ENCODE measurements around the gene NPAS2.

The NPAS2 gene

DNA sequence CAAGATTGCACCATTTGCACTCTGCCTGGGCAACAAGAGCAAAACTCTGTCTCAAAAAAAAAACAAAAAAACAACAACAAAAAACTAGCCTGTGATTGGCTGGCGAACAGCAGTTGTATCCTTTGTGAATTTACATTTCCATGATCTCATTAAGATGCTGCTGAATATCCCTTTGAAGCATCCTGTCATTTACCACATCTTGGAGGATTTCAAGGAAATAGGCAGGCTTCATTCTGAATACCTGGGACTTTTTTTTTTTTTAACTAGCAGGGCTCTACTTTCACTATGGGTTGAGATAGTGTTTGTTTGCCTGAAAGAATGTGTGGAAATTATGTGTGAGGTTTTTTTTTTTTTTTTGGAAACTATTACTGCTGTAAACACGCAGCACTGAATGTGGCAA is 132.6 kb downstream of the NPAS2 start:
- DNase-seq, result no peak

DNA sequence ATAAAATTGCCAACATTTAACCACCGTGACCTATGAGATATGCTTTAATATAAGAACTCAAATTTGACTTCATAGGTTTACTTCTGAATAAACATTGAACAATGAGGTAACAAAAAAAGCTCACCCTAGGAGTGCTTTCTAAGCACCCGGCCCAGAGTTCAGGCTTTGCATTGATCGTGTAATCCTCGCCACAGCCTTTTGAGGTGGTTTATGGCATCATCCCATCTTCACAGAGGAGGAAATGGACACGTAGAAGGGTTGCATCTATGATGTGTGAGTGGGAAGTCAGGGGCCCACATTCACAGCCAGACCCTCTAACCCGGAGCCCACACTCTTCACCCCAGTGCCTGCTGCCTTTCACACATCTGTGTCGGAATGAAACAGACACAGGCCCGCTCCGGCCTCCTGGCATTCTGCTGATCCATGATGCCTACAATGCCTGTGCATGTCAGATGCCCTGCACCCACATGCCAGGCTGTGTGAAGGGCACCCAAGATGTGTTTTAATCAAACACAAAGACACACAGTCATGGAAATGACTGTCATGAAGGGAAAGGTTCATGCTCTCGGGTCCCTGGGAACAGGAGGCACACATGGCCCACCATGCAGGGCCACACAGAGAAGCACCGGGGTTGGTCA is 133.6 kb downstream of the NPAS2 start:
- no peak for DNase-seq

DNA sequence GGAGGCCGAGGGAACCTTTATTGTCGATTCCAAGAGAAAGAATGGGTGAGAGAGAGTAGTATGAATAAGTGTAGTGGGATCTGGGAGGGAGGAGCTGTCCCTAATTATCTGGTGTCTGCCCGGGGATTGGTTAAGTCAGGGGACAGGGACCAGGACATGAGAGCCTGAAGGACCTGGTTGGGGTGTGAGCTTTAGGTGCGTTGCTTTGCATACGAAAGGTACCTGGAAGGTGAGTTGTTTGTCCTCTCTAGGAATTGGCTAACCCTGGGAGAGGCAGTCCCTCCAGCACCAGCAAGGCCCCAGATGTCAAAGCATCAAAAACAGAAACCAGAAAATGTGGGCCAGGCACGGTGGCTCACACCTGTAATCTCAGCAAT is 134.1 kb downstream of the NPAS2 start:
- no peak for DNase-seq

DNA sequence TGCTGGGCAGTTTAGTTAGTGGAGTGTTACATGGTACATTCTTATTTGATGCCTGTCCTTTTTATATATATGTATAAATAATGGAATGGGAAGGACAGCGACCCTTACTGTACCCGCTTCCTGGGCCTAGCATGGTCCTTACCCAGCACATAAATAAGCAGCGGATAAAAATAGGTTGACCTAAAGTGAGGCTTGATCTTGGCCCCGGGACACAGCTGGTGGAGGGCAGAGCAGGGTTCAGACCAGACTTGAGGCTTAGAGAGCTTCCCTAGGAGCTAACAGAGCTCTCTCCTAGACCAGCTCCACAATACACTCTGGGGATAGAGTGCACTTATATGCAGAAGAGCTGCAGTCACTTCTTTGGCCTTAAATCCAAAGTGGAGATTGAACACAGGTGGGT is 135.3 kb downstream of the NPAS2 start:
- DNase-seq, result no peak

DNA sequence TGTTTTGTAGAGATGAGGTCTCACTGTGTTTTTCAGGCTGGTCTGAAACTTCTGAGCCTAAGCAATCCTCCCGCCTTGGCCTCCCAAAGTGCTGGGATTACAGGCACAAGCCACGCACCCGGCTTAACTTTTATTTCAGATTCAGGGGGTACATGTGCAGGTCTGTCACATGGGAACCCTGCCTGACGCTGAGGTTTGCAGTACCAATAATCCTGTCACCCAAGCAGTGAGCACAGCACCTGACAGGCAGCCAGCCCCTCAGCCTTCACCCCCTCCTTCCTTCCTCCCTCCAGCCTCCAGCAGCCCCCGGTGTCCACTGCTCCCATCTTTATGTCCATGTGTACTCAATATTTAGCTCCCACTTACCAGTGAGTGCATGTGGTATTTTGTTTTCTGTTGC is 136.1 kb downstream of the NPAS2 start:
- DNase-seq, result no peak

DNA sequence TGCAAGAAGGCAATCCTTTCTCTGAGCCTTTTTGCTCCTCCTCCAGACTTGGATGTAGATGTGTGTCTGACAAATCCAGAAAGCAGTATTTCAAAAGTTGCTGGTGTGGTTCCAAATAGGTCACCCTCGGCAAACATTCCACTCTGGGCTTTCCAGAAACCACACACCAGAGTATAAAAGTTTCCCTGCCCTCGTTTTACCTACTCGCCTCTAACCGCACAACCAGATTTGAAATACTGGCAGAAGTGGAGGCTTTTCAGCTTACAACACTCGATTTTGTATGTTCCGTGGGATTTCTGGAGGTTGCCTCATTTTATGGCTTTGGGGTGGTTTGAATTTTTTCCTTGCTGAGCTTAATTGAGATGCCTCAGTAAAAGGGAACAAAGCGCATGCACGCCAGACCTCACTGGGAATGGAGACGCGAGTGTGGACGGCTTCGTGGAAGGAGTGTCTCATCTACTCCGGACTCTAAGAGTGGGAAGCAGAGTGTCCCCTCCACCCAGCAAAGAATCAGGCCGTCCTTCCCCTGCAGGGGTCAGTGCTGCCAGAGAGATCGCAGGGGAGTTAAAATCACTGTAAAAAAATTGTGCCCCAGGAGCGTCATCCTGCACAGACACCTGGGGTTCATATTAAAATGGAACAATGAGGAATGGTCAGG is 138.2 kb downstream of the NPAS2 start:
- no peak for DNase-seq

DNA sequence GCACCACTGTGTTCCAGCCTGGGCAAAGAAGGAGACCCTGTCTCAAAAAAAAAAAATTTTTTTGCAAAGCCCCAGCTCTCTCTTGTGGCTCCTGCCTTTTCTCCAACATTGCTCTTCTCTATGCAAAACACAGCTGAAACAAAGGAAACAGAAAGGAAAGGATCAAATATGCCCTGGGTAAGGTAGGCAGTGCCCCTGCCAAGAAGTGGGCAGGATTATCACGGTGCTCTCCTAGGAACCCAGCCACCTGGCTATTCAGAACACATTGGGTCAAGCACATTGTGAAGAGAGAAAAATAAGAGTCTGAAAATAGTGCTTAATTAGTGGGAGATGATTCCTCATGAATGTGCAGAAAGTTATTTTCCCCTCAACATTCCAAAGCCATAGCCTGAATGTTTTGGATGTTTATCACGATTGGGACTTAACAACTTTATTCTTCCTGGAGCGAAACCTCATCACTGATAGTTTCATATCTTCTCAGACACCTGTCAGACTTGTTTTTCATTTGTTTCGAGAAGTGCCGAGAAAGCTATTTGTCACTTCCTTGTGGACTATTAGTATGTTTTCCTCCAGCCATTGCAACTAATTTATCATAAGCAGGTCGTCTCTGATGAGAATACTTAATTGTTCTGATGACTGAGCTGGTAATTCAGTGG is 139.4 kb downstream of the NPAS2 start:
- DNase-seq, result peak in 1 of 2 experiments; percentile 36

DNA sequence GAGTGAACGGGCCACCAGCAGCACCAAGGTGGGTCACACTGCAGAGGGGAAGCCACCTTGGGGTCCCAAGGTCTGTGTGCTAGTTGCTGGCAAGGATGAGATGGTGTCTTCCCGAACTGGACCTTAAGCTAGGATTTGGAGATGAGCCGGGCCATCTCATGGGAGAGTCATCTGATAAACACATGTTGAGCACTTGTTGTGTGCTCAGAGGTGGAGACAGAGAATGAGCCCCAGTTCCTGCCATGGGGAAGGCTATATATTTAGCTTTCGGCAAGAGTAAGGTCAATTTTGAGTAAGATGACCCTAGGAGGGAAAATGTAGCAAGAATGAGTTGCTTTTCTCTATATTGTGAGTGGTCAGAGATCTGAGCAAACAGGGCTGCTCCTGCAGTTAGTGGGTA is 140.7 kb downstream of the NPAS2 start:
- no peak for DNase-seq

DNA sequence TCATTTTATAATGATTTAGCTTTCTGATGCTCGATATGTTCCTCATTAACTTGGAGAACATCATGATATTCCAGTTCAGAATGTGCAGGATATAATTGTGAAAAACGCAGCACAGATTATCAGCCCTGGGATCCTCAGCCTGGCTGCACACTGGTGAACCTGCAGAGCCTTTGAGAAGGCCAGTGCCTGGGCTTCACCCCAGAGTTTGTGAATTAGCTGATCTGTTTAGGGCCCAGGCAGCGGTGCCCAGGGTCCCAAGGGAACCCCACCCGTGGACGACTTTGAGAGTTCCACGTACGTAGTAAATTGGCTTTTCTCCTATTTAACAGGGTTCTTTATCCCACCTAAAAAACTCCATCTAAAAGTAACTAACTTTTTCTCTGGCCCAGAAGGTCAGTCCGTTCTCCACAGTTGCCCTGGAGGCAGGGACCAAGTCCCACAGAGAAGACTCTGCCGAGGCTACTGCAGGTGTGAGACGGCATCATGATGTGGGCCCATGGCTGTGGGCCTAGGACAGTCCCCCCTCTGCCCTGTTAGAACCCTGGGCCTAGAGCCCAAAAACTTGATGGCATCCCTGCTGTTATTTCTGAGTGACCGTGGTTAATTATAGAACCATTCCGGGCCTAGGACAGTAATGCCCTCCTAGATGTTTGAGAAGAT is 142.6 kb downstream of the NPAS2 start:
- DNase-seq, result no peak

DNA sequence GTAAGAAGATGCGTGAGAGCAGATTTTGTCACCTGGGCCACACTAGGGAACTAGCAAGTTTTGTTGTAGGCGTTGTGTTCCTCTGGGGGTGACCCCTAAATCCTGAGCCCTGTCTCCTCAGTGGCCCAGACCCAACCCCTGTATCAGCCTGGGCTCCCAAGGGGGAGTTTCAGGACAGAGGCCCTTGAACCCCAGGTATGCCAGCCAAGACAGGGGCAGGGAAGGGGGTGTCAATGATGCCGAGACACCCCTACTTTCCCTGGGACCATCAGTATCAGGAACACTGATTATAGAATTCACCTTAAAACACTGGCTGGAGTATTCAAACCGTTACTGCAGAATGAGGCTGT is 143.1 kb downstream of the NPAS2 start:
- no peak for DNase-seq

DNA sequence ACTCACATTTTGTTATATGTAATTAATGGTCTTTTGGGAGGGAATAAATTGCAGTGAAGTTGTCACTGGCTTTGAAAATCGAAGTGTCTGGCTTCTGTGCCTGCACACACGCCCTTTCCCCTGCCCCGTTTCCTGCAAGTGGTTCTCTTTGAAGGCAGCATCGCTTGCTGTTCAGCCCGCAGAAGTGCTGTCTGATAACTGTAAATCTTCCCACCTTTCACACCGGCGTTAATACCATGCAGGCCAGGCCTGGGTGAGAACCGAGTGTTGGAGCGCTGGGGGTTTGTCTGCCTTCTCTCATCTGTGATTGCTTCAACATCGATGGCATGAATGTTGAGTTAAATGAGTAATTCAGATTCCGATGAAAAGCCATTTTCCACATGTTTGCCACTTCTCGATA is 144.3 kb downstream of the NPAS2 start:
- no peak for DNase-seq

DNA sequence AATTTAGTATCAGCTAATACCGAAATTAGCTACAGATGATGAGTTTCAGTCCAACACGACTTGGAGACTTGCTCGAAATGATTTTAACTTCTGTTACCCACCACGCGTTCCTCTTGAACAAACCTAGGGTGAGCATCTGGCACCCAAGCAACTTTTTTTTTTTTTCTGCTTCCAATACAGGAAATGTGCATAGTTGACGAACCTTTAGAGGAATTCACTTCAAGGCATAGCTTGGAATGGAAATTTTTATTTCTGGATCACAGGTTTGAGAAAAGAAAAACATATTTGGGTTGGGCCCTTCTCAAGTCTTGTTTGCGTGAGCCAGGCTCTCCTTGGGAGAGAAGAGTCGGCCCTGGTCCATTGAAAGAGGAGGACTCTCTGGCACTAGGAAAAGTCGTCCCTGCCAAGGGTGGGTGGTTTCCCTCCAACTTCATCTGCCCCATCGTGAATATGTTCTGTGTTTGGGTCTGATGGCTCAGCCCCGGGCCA is 144.8 kb downstream of the NPAS2 start:
- DNase-seq, result no peak

DNA sequence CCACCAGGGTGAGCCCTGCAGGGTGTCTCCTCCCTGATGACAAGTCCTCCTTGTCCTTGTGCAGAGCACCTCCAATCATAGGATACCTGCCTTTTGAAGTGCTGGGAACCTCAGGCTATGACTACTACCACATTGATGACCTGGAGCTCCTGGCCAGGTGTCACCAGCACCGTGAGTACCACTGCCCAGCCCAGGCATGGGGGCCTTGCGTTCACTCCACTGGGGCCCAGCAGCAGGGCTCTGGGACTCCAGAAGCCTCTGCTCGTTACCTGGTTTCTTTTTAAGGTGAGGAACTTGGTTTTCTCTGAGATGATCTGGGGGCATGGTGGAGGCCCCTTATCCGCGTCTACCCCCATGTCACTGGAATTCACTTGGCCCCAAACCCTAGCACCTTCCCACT is 145.7 kb downstream of the NPAS2 start:
- no peak for DNase-seq

DNA sequence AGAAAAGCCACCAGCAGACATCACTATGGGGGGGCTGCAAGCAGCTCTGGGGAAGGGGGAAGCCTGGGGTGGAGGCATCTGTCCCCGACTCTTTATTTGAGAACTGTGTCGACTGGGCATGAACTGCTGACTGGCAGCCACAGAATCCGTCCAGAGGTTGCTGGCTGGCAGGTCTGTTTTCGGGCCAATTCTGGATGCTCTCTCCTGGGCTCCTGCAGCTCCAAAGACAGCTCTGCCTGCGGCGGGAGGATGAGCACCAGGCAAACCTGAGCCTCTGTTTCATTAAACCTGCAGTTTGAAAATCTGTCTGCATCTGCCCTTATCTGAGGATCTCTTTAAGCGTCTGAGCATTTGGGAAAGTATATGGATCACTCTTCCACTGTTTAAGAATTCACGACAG is 147.8 kb downstream of the NPAS2 start:
- no peak for DNase-seq

DNA sequence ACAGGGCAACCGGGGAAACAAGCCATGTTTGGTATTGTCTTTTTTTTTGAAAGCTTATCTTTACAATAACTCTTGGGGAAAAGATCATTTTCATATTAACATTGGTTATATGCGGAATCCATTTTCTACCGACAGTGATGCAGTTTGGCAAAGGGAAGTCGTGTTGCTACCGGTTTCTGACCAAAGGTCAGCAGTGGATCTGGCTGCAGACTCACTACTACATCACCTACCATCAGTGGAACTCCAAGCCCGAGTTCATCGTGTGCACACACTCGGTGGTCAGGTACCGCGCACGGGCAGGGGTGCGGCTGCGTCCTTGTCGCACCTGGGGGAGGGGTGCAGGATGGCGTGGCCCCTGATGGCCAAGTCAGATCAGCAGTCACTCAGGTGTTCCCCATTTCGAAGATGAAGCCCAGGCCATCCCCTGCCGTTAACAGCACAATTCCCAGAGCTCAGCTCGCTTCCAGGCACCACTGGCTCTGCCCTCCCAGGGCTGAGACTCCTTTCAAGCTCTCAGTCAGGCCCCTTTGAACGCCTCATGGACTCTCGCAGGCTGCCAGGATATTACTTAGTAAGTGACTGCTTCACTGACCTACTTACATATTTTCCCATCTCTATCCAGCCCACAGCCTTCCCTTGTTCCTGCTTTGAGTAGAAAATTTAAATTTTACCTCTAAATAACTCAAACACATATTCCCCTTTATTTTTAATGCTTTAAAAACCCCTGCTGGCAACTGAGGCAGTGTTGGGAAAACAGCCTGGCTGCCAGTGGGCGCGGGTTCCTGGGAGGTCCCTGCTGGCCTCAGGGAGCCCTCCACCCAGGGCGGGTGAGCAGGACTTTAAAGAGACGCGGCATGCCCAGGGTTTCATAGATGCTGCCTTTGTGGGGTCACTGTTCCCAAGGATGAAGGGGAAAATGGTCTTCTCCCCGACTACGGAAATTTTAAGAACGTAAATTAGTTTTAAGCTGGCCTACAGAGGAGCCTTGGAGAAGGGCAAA is 148.5 kb downstream of the NPAS2 start:
- no peak for DNase-seq

DNA sequence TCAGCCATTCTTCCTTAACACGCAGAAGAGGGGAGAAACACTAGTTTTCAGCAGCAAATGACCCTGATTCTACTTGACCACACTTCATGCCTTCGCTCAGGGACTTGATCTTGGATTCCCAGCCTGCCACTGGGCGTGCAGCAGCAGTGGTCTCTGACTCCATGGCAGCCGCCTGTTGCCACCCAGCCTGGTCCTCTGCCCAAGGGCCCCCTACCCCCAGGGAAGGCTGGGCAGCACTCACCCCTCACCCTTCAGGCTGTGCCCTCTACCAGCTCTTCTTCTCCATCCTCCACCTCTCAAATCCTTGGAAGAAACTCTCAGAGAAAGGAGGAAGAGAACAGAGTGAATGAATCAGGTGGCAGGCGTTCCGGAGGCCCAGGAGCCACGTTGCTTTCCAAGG is 150.1 kb downstream of the NPAS2 start:
- no peak for DNase-seq

DNA sequence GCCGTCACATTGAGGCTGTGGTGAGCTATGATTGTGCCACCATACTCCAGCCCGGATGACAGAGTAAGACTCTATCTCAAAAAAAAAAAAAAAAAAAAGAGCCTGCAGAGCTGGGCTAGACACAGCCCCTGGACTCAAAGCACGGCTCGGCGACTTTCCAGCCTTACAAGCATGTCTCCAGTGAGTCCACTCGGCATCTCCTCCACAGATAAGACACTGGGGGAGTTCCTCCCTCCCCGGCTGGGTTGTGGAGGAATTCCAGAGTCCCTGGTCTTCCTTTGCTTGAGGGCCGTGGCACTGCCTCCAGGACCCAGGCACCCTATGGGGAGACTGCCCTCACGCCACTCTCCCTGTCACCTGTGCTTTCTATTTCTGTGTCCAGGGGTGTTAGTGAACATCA is 151.3 kb downstream of the NPAS2 start:
- DNase-seq, result no peak

DNA sequence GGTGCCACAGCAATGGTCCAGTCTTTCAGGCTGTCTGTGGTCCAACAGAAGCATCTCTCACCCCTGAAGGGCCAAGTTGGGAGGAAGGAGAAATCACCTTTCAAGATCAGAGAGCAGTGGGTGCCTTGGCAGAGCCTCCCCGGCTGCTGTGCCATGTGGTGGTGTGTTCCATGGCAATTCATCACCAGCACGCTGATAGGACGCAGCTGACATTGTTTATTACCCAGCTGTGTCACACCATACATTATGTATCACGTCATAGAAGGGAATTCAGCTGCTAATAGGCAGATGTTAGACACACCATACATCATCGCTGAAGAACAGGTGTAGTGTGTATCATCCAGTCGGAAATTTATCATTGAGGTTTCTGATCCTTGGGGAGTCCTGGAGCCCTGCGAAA is 152.5 kb downstream of the NPAS2 start:
- no peak for DNase-seq

DNA sequence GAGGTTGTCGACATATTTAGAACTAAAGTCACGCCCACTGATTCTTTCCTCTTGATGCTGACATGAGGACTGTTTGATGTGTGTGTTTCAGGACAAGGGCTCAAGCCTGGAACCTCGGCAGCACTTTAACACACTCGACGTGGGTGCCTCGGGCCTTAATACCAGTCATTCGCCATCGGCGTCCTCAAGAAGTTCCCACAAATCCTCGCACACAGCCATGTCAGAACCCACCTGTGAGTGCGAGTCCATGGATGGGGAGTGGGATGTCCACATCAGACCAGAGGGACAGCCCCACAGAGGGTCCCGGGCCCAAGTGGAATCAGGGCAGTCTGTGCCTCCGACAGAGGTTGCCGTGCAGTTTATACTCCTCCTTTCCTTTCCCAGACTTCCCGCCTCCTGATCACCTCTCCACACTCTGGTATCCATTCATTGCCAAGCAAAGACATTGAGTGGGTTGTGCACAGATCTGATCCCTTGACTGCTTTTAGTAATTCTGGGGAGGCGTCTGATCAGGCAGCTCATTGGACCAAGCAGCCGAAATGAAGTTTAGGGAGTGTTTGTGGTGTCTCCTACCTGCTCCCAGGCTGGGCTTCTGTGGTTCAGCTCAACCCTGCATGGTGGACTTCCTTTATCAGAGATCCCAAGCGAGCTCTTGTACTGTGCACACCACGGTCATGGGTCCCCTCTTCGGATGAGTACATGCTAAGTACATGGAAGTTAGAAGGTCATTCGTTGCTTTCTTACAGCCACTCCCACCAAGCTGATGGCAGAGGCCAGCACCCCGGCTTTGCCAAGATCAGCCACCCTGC is 155.0 kb downstream of the NPAS2 start:
- no peak for DNase-seq

DNA sequence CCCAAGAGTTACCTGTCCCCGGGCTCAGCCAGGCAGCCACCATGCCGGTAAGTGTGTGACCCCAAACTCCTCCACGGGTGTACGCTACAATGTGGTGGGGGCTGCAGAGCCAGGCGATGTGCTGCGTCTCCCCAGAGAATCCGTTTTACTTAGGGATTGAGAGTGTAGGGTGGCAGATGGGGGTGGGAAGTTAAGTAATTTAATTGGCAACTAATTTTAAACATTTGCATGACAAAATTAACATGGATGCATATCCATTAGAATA is 155.5 kb downstream of the NPAS2 start:
- no peak for DNase-seq

DNA sequence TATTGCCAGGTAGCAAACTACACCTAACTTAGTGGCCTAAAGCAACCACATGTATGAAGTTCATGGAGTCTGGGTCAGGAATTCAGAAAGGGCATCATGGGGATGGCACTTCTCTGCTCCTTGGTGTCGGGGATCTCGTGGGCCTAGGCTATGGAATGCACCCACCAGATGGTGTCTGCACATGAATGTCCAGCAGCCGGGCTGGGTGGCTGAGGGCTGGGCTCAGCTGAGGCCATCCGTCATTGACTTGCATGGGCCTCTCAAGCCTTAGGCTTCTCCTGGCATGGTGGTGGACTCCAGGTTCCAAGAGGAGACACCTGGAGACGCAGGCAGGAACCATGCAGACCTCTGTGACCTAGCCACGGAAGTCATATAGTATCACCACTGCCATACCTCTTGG is 156.1 kb downstream of the NPAS2 start:
- no peak for DNase-seq

Data from SW 1271 (cell line).